ENCODE measurements around the gene VAV2.
A peak's percentile ranks its signal among the peaks of the same experiment; 100 is the strongest.

Gene VAV2

DNA sequence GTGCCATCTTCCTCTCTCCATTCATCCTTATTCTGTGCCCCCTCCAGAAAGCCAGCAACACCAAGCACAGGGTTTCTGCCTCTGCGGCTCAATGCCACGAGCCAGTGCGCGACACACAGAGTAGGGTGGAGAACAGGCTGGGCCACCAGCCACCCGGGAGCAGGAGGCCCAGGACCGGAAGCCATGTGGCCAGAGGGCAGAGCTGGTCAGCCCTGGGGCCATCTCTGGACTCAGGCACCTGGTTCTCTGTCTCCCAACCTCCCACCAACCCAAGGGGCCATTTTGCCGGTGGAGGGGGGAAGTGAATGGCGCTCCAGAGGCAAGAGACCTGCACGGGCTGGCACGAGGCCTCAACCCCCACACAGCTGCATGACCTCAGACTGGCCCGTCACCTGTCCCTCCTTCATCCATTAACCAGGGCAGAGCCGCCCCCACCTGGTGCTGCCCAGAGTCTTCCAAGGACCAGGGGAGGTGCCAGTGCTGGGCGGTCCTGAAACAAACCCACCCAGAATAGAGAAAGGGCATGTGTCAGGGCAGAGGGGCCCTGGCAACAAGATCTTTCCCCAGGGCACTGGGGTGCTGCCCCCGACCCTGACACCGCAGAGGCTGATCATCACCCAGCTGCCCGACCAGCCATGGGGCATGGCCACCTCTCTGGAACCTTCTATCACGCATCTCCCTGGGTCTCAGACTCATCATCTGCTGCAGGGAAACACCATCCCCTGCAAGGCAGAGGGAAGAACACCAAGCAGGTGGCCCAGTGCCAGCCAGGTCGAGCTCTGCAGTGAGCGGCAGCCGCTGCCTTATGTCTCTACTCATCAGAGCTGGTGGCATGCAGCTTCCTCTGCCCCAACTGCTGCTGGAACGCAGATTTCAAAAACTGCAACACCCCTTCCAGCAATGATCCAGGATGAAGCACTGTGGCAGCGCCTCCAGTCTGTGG lies 11.9 kb downstream of the VAV2 start:
- H2AFZ ChIP-seq (ENCODE audit: low read depth, low read length, severe bottlenecking), result no peak overlapping the region
- peak overlapping the region; percentile 53 for H3K9ac ChIP-seq (ENCODE audit: low read length)
- H3K4me3 ChIP-seq (ENCODE audit: insufficient read depth, low read length, poor library complexity, severe bottlenecking), result peak overlapping the region; percentile 12

DNA sequence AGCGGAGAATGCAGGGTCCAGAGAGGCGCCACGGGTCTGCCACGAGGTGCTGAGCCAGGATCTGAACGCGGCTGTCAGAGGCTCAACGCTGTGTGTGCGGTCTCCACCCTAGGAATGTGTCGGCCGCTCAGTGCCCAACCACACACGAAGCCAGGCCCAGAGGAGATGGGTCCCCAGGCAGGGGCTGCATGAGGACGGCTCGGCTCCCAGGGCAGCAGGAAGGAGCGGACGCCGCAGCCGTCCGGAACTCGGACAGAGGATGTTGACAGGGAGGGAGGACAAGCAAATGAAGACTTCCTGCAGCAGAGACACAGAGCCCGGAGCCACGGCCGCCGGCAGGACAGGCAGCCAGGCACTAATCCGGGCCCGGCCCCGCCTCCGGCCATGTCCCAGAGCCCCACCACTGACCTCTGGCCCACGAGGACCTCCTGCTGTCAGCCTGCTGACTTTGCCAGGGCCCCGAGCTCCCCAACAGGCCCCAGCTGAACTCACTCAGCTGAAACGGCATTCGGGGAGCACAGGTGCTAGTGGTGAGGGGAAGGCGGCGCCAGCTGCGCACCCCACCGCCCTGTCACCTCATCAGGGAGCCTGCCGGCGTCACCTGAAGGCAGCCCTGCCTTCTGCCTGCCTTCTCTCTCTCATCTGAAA lies 12.7 kb downstream of the VAV2 start:
- Histone ChIP-seq H3K9me3 (ENCODE audit: insufficient read depth, low read length) (no peaks in the 10 kb centered on the region), H2AFZ (ENCODE audit: low read depth, low read length, severe bottlenecking) (no peak overlapping the region), H4K20me1 (ENCODE audit: low read depth, low read length) (peaks cover 6% of the 10 kb centered on the region; the same call in 1 of the 2 replicates), H3K4me3 (ENCODE audit: insufficient read depth, low read length, poor library complexity, severe bottlenecking) (no peak overlapping the region), H3K36me3 (ENCODE audit: low read length) (no peaks in the 10 kb centered on the region), H3K9ac (ENCODE audit: low read length) (peak overlapping the region; percentile 53), H3K27ac (ENCODE audit: low read depth, low read length) (peak overlapping the region; percentile 97), H3K9me2 (replicated peaks; ENCODE audit: insufficient read depth, low read length) (no peaks in the 10 kb centered on the region), H3K79me2 (ENCODE audit: insufficient read depth, low read length) (peaks cover 83% of the 10 kb centered on the region), H3F3A (ENCODE audit: insufficient read depth) (peaks cover 35% of the 10 kb centered on the region), H3K27me3 (ENCODE audit: low read length) (no peaks in the 10 kb centered on the region), H3K4me2 (ENCODE audit: low read depth, low read length, poor library complexity, severe bottlenecking) (peak overlapping the region; percentile 69)
- TF ChIP-seq, protein P1, sequence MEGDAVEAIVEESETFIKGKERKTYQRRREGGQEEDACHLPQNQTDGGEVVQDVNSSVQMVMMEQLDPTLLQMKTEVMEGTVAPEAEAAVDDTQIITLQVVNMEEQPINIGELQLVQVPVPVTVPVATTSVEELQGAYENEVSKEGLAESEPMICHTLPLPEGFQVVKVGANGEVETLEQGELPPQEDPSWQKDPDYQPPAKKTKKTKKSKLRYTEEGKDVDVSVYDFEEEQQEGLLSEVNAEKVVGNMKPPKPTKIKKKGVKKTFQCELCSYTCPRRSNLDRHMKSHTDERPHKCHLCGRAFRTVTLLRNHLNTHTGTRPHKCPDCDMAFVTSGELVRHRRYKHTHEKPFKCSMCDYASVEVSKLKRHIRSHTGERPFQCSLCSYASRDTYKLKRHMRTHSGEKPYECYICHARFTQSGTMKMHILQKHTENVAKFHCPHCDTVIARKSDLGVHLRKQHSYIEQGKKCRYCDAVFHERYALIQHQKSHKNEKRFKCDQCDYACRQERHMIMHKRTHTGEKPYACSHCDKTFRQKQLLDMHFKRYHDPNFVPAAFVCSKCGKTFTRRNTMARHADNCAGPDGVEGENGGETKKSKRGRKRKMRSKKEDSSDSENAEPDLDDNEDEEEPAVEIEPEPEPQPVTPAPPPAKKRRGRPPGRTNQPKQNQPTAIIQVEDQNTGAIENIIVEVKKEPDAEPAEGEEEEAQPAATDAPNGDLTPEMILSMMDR (IDR thresholded peaks at IDR 0.05; ENCODE audit: insufficient read depth, low read length, poor library complexity, severe bottlenecking), result no peak
- no peak for TF ChIP-seq EZH2phosphoT487 (conservative IDR thresholded peaks at IDR 0.05; ENCODE audit: low read length)

More for the DNA sequence above, 11.9 kb downstream of the VAV2 start:
- peaks cover 5% of the 10 kb centered on the region; the same call in 1 of the 2 replicates for H4K20me1 ChIP-seq (ENCODE audit: low read depth, low read length)
- H3K9me3 ChIP-seq (ENCODE audit: insufficient read depth, low read length), result no peaks in the 10 kb centered on the region
- H3K4me2 ChIP-seq (ENCODE audit: low read depth, low read length, poor library complexity, severe bottlenecking), result peak overlapping the region; percentile 69
- peaks cover 35% of the 10 kb centered on the region for H3F3A ChIP-seq (ENCODE audit: insufficient read depth)
- peak overlapping the region; percentile 97 for H3K27ac ChIP-seq (ENCODE audit: low read depth, low read length)
- H3K79me2 ChIP-seq (ENCODE audit: insufficient read depth, low read length), result peaks cover 83% of the 10 kb centered on the region
- no peaks in the 10 kb centered on the region for H3K27me3 ChIP-seq (ENCODE audit: low read length)
- TF ChIP-seq EZH2phosphoT487 (conservative IDR thresholded peaks at IDR 0.05; ENCODE audit: low read length), result no peak
- TF ChIP-seq, protein P1 (IDR thresholded peaks at IDR 0.05; ENCODE audit: insufficient read depth, low read length, poor library complexity, severe bottlenecking), result no peak
- no peaks in the 10 kb centered on the region for H3K9me2 ChIP-seq (replicated peaks; ENCODE audit: insufficient read depth, low read length)
- H3K36me3 ChIP-seq (ENCODE audit: low read length), result no peaks in the 10 kb centered on the region

DNA sequence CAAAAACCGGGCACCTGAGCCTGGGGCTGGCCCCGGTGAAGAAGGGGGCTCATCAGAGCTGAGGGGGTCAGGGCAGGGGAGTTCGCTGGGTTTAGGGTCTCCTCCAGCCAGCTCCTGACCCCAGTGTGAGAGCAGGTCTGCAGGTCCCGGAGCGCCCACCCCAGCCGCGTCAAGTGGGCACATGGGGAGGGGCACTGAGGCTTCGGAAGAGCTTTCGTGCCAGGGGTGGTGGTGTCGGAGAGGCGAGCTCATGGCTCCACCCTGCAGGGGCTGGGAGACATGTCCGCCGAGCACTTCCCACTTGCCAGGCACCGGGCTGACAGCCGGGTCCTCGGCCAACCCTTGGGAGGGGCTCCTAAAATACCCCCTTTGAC lies 13.2 kb downstream of the VAV2 start:
- Histone ChIP-seq H3K4me3 (ENCODE audit: insufficient read depth, low read length, poor library complexity, severe bottlenecking) (no peak overlapping the region), H3K27ac (ENCODE audit: low read depth, low read length) (peak overlapping the region; percentile 97), H3F3A (ENCODE audit: insufficient read depth) (peaks cover 35% of the 10 kb centered on the region), H3K4me2 (ENCODE audit: low read depth, low read length, poor library complexity, severe bottlenecking) (no peak overlapping the region), H3K27me3 (ENCODE audit: low read length) (no peaks in the 10 kb centered on the region), H3K79me2 (ENCODE audit: insufficient read depth, low read length) (peaks cover 84% of the 10 kb centered on the region), H3K9me2 (replicated peaks; ENCODE audit: insufficient read depth, low read length) (no peaks in the 10 kb centered on the region), H3K9ac (ENCODE audit: low read length) (peak overlapping the region; percentile 17; the same call in 1 of the 2 replicates), H3K36me3 (ENCODE audit: low read length) (no peaks in the 10 kb centered on the region), H4K20me1 (ENCODE audit: low read depth, low read length) (peaks cover 6% of the 10 kb centered on the region; the same call in 1 of the 2 replicates), H2AFZ (ENCODE audit: low read depth, low read length, severe bottlenecking) (no peak overlapping the region), H3K9me3 (ENCODE audit: insufficient read depth, low read length) (no peaks in the 10 kb centered on the region)
- no peak for TF ChIP-seq EZH2phosphoT487 (conservative IDR thresholded peaks at IDR 0.05; ENCODE audit: low read length)
- TF ChIP-seq, protein P1 (IDR thresholded peaks at IDR 0.05; ENCODE audit: insufficient read depth, low read length, poor library complexity, severe bottlenecking), result no peak
